ENCODE data around the gene NPL. TPM values are rescaled to one million over a fixed set of nuclear protein-coding genes. Genes with fewer than 3 reads are reported as not detected.

Gene NPL
- total RNA-seq, 2 experiments from 2014 or later, result 1.1 to 1.7 TPM

GRCh38 chr1:182764029-182764727 is 25.4 kb upstream of the NPL start:
- Mint-ChIP-seq H3K27ac (no peak overlapping the region), H3K36me3 (ENCODE audit: low read depth) (peaks cover 3% of the 10 kb centered on the region), H3K4me1 (ENCODE audit: low read depth) (no peaks in the 10 kb centered on the region), H3K9me3 (ENCODE audit: insufficient read depth) (no peaks in the 10 kb centered on the region), H3K27me3 (ENCODE audit: low read depth) (peaks cover 16% of the 10 kb centered on the region), H3K4me3 (no peak overlapping the region)
- CTCF ChIA-PET, result interaction anchor here (1.3 to 3.5 kb wide), 2 partner anchors 18 to 35 kb away, joined by 4 to 12 read pairs; no protein-coding TSS in a partner anchor
- DNase-seq (no peak), ATAC-seq (no peak)
- POLR2A ChIA-PET, result no interaction called here

- no peak for DNase-seq
Observed at GRCh38 chr1:182765391-182765790, 24.2 kb upstream of the NPL start.

GRCh38 chr1:182766050-182766449 is 23.5 kb upstream of the NPL start:
- Mint-ChIP-seq H3K27ac (no peak overlapping the region), H3K36me3 (ENCODE audit: low read depth) (peaks cover 3% of the 10 kb centered on the region), H3K4me1 (ENCODE audit: low read depth) (no peaks in the 10 kb centered on the region), H3K4me3 (no peak overlapping the region), H3K27me3 (ENCODE audit: low read depth) (peaks cover 22% of the 10 kb centered on the region), H3K9me3 (ENCODE audit: insufficient read depth) (no peaks in the 10 kb centered on the region)
- DNase-seq (no peak), ATAC-seq (no peak)
- ChIA-PET POLR2A (no interaction called here), CTCF (no interaction called here)

More at GRCh38 chr1:182765391-182765790, 24.2 kb upstream of the NPL start:
- peaks cover 3% of the 10 kb centered on the region for H3K36me3 Mint-ChIP-seq (ENCODE audit: low read depth)
- POLR2A ChIA-PET, result no interaction called here
- no peaks in the 10 kb centered on the region for H3K9me3 Mint-ChIP-seq (ENCODE audit: insufficient read depth)
- H3K4me3 Mint-ChIP-seq, result no peak overlapping the region
- peaks cover 19% of the 10 kb centered on the region for H3K27me3 Mint-ChIP-seq (ENCODE audit: low read depth)
- H3K4me1 Mint-ChIP-seq (ENCODE audit: low read depth), result no peaks in the 10 kb centered on the region
- no peak for ATAC-seq
- CTCF ChIA-PET, result interaction anchor here (1.0 to 3.5 kb wide), 2 partner anchors 17 to 166 kb away, joined by 4 to 12 read pairs; no protein-coding TSS in a partner anchor
- H3K27ac Mint-ChIP-seq, result no peak overlapping the region

GRCh38 chr1:182766881-182767645 is 22.5 kb upstream of the NPL start:
- peaks cover 29% of the 10 kb centered on the region for H3K27me3 Mint-ChIP-seq (ENCODE audit: low read depth)
- no peak overlapping the region for H3K4me3 Mint-ChIP-seq
- DNase-seq (no peak), ATAC-seq (no peak)
- no peaks in the 10 kb centered on the region for H3K4me1 Mint-ChIP-seq (ENCODE audit: low read depth)
- CTCF ChIA-PET, result no interaction called here
- H3K36me3 Mint-ChIP-seq (ENCODE audit: low read depth), result no peaks in the 10 kb centered on the region
- H3K9me3 Mint-ChIP-seq (ENCODE audit: insufficient read depth), result no peaks in the 10 kb centered on the region
- no peak overlapping the region for H3K27ac Mint-ChIP-seq
- POLR2A ChIA-PET, result no interaction called here

GRCh38 chr1:182768963-182769362 is 20.6 kb upstream of the NPL start:
- ChIA-PET POLR2A (no interaction called here), CTCF (interaction anchor here (1.4 kb wide), 1 partner anchor 168 kb away, joined by 5 read pairs; no protein-coding TSS in a partner anchor)
- DNase-seq (no peak), ATAC-seq (no peak)
- no peaks in the 10 kb centered on the region for H3K4me1 Mint-ChIP-seq (ENCODE audit: low read depth)
- no peaks in the 10 kb centered on the region for H3K36me3 Mint-ChIP-seq (ENCODE audit: low read depth)
- H3K4me3 Mint-ChIP-seq, result no peak overlapping the region
- H3K27ac Mint-ChIP-seq, result no peak overlapping the region
- peaks cover 33% of the 10 kb centered on the region for H3K27me3 Mint-ChIP-seq (ENCODE audit: low read depth)
- H3K9me3 Mint-ChIP-seq (ENCODE audit: insufficient read depth), result no peaks in the 10 kb centered on the region

GRCh38 chr1:182770232-182770631 is 19.3 kb upstream of the NPL start:
- Mint-ChIP-seq H3K4me3 (no peak overlapping the region), H3K27me3 (ENCODE audit: low read depth) (peaks cover 35% of the 10 kb centered on the region), H3K27ac (no peak overlapping the region), H3K4me1 (ENCODE audit: low read depth) (no peaks in the 10 kb centered on the region), H3K9me3 (ENCODE audit: insufficient read depth) (no peaks in the 10 kb centered on the region), H3K36me3 (ENCODE audit: low read depth) (no peaks in the 10 kb centered on the region)
- no peak for DNase-seq
- ATAC-seq, result no peak
- ChIA-PET CTCF (interaction anchor here (0.7 kb wide), 1 partner anchor 12 kb away, joined by 3 read pairs; no protein-coding TSS in a partner anchor), POLR2A (no interaction called here)

- ATAC-seq (no peak), DNase-seq (no peak)
- ChIA-PET POLR2A (no interaction called here), CTCF (interaction anchor here (1.4 kb wide), 1 partner anchor 11 kb away, joined by 6 read pairs; no protein-coding TSS in a partner anchor)
- no peak overlapping the region for H3K4me3 Mint-ChIP-seq
- H3K9me3 Mint-ChIP-seq (ENCODE audit: insufficient read depth), result no peaks in the 10 kb centered on the region
- no peak overlapping the region for H3K27ac Mint-ChIP-seq
- H3K27me3 Mint-ChIP-seq (ENCODE audit: low read depth), result peaks cover 32% of the 10 kb centered on the region
- H3K36me3 Mint-ChIP-seq (ENCODE audit: low read depth), result no peaks in the 10 kb centered on the region
- H3K4me1 Mint-ChIP-seq (ENCODE audit: low read depth), result no peaks in the 10 kb centered on the region
Observed at GRCh38 chr1:182771187-182771984, 18.2 kb upstream of the NPL start.

- H3K36me3 Mint-ChIP-seq (ENCODE audit: low read depth), result no peaks in the 10 kb centered on the region
- POLR2A ChIA-PET, result no interaction called here
- H3K9me3 Mint-ChIP-seq (ENCODE audit: insufficient read depth), result no peaks in the 10 kb centered on the region
- ATAC-seq (no peak), DNase-seq (no peak)
- peaks cover 19% of the 10 kb centered on the region for H3K27me3 Mint-ChIP-seq (ENCODE audit: low read depth)
- peaks cover 8% of the 10 kb centered on the region for H3K4me1 Mint-ChIP-seq (ENCODE audit: low read depth)
- H3K27ac Mint-ChIP-seq, result no peak overlapping the region
- CTCF ChIA-PET, result interaction anchor here (1.5 to 1.9 kb wide), 2 partner anchors 179 to 182 kb away, joined by 4 to 7 read pairs; no protein-coding TSS in a partner anchor
- no peak overlapping the region for H3K4me3 Mint-ChIP-seq
Observed at GRCh38 chr1:182777386-182777785, 12.2 kb upstream of the NPL start.

- no peak overlapping the region for H3K4me3 Mint-ChIP-seq
- H3K4me1 Mint-ChIP-seq (ENCODE audit: low read depth), result peaks cover 10% of the 10 kb centered on the region
- ATAC-seq, result no peak
- no peaks in the 10 kb centered on the region for H3K36me3 Mint-ChIP-seq (ENCODE audit: low read depth)
- H3K27me3 Mint-ChIP-seq (ENCODE audit: low read depth), result peaks cover 15% of the 10 kb centered on the region
- ChIA-PET CTCF (interaction anchor here (0.8 kb wide), 1 partner anchor 178 kb away, joined by 3 read pairs; no protein-coding TSS in a partner anchor), POLR2A (no interaction called here)
- no peak overlapping the region for H3K27ac Mint-ChIP-seq
- no peaks in the 10 kb centered on the region for H3K9me3 Mint-ChIP-seq (ENCODE audit: insufficient read depth)
- DNase-seq, result no peak
Observed at GRCh38 chr1:182778862-182779261, 10.7 kb upstream of the NPL start.

GRCh38 chr1:182779530-182779929 is 10.0 kb upstream of the NPL start:
- no peak for ATAC-seq
- no peak overlapping the region for H3K27ac Mint-ChIP-seq
- no peaks in the 10 kb centered on the region for H3K9me3 Mint-ChIP-seq (ENCODE audit: insufficient read depth)
- DNase-seq, result no peak
- no peaks in the 10 kb centered on the region for H3K36me3 Mint-ChIP-seq (ENCODE audit: low read depth)
- H3K4me3 Mint-ChIP-seq, result no peak overlapping the region
- peaks cover 10% of the 10 kb centered on the region for H3K4me1 Mint-ChIP-seq (ENCODE audit: low read depth)
- POLR2A ChIA-PET, result no interaction called here
- CTCF ChIA-PET, result no interaction called here
- H3K27me3 Mint-ChIP-seq (ENCODE audit: low read depth), result peaks cover 10% of the 10 kb centered on the region

- CTCF ChIA-PET, result interaction anchor here (0.6 to 16.8 kb wide), 38 partner anchors 8 to 697 kb away, joined by 3 to 899 read pairs (median 4); partner anchors contain the start of genes RGS16 and RNASEL
- H3K4me3 Mint-ChIP-seq, result no peak overlapping the region
- DNase-seq (peak; percentile 78), ATAC-seq (peak; percentile 86)
- H3K27ac Mint-ChIP-seq, result no peak overlapping the region
- no peaks in the 10 kb centered on the region for H3K36me3 Mint-ChIP-seq (ENCODE audit: low read depth)
- H3K9me3 Mint-ChIP-seq (ENCODE audit: insufficient read depth), result no peaks in the 10 kb centered on the region
- POLR2A ChIA-PET, result interaction anchor here (1.4 to 2.7 kb wide), 2 partner anchors 166 to 181 kb away, joined by 3 to 10 read pairs; no protein-coding TSS in a partner anchor
- H3K27me3 Mint-ChIP-seq (ENCODE audit: low read depth), result peaks cover 17% of the 10 kb centered on the region
- H3K4me1 Mint-ChIP-seq (ENCODE audit: low read depth), result peaks cover 10% of the 10 kb centered on the region
Observed at GRCh38 chr1:182781841-182782586, 7.6 kb upstream of the NPL start.

Measured in activated CD8-positive, alpha-beta T cell treated with anti-CD3 and anti-CD28 coated beads, Interleukin-2, amount 10 ng/mL, durations not matched to agents 7 days and 5 days (primary cell).